ENCODE data around the gene CDC34. TPM values are rescaled to one million over a fixed set of nuclear protein-coding genes. Genes with fewer than 3 reads are reported as not detected.
A peak's percentile ranks its signal among the peaks of the same experiment; 100 is the strongest.

CDC34 gene
- total RNA-seq, 1 experiment from 2014 or later = 113 TPM

GRCh38 chr19:507286-508203, 24.0 kb upstream of the CDC34 start, which contains the start of gene TPGS1:
Gene TPGS1, plus strand, starts transcription at chr19:507497. Its CDS starts 10 bp downstream, at chr19:507507.
- ChIA-PET CTCF (interaction anchor here (1.0 to 1.3 kb wide), 6 partner anchors 12 to 165 kb away, joined by 3 to 16 read pairs (median 10); partner anchors contain the start of genes CDC34 and MADCAM1), POLR2A (ENCODE audit: low non-redundant PET) (no interaction called here)
- Histone ChIP-seq H3K4me1 (ENCODE audit: insufficient read depth, low read length, poor library complexity, severe bottlenecking) (peaks cover 25% of the 10 kb centered on the region), H3K27me3 (replicated peaks; ENCODE audit: insufficient read depth, low read depth, low read length, poor library complexity) (no peaks in the 10 kb centered on the region), H3K4me3 (ENCODE audit: low read depth, low read length, poor library complexity, severe bottlenecking) (peak within 1 kb of the TSS; percentile 82), H3K36me3 (ENCODE audit: insufficient read depth, low read length, poor library complexity, severe bottlenecking) (no peaks in the 10 kb centered on the region), H3K27ac (ENCODE audit: low read depth, low read length, poor library complexity, severe bottlenecking) (peak within 1 kb of the TSS; percentile 96), H3K9me3 (ENCODE audit: low read depth, low read length, poor library complexity, severe bottlenecking) (no peaks in the 10 kb centered on the region)
- intact Hi-C loops (cut with micrococcal nuclease; ENCODE audit: unreplicated experiment) = no loop called here
- TF ChIP-seq EZH2 (IDR thresholded peaks at IDR 0.05; ENCODE audit: borderline replicate concordance, low read depth, low read length, poor library complexity, severe bottlenecking) (no peak), CTCF (conservative IDR thresholded peaks at IDR 0.05; ENCODE audit: low read depth, low read length) (no peak)
- DNase-seq (ENCODE audit: low spot score) = peak; percentile 100
- BruUV-seq (replicated peaks) = no TSS peak

- peak overlapping the region; percentile 82 for H3K4me3 ChIP-seq (ENCODE audit: low read depth, low read length, poor library complexity, severe bottlenecking)
- TSS peak; percentile 37 for BruUV-seq (replicated peaks)
- POLR2A ChIA-PET (ENCODE audit: low non-redundant PET) = no interaction called here
- no peak for DNase-seq (ENCODE audit: low spot score)
- H3K9me3 ChIP-seq (ENCODE audit: low read depth, low read length, poor library complexity, severe bottlenecking) = no peaks in the 10 kb centered on the region
- no peaks in the 10 kb centered on the region for H3K36me3 ChIP-seq (ENCODE audit: insufficient read depth, low read length, poor library complexity, severe bottlenecking)
- H3K4me1 ChIP-seq (ENCODE audit: insufficient read depth, low read length, poor library complexity, severe bottlenecking) = peaks cover 25% of the 10 kb centered on the region
- no peaks in the 10 kb centered on the region for H3K27me3 ChIP-seq (replicated peaks; ENCODE audit: insufficient read depth, low read depth, low read length, poor library complexity)
- peak overlapping the region; percentile 96 for H3K27ac ChIP-seq (ENCODE audit: low read depth, low read length, poor library complexity, severe bottlenecking)
- CTCF ChIA-PET = no interaction called here
- intact Hi-C loops (cut with micrococcal nuclease; ENCODE audit: unreplicated experiment) = no loop called here
- TF ChIP-seq CTCF (conservative IDR thresholded peaks at IDR 0.05; ENCODE audit: low read depth, low read length) (no peak), EZH2 (IDR thresholded peaks at IDR 0.05; ENCODE audit: borderline replicate concordance, low read depth, low read length, poor library complexity, severe bottlenecking) (no peak)
These were observed 23.1 kb upstream of the CDC34 start for GRCh38 chr19:508204-509150.

- Histone ChIP-seq H3K36me3 (ENCODE audit: insufficient read depth, low read length, poor library complexity, severe bottlenecking) (peaks cover 7% of the 10 kb centered on the region), H3K4me3 (ENCODE audit: low read depth, low read length, poor library complexity, severe bottlenecking) (peak overlapping the region; percentile 29), H3K9me3 (ENCODE audit: low read depth, low read length, poor library complexity, severe bottlenecking) (no peaks in the 10 kb centered on the region), H3K27ac (ENCODE audit: low read depth, low read length, poor library complexity, severe bottlenecking) (peak overlapping the region; percentile 85), H3K4me1 (ENCODE audit: insufficient read depth, low read length, poor library complexity, severe bottlenecking) (peaks cover 25% of the 10 kb centered on the region), H3K27me3 (replicated peaks; ENCODE audit: insufficient read depth, low read depth, low read length, poor library complexity) (no peaks in the 10 kb centered on the region)
- peak; percentile 96 for DNase-seq (ENCODE audit: low spot score)
- intact Hi-C loops (cut with micrococcal nuclease; ENCODE audit: unreplicated experiment) = no loop called here
- CTCF ChIA-PET = interaction anchor here (0.7 to 2.3 kb wide), 10 partner anchors 11 to 243 kb away, joined by 3 to 16 read pairs (median 5); partner anchors contain the start of gene CDC34
- TF ChIP-seq EZH2 (IDR thresholded peaks at IDR 0.05; ENCODE audit: borderline replicate concordance, low read depth, low read length, poor library complexity, severe bottlenecking) (no peak), CTCF (conservative IDR thresholded peaks at IDR 0.05; ENCODE audit: low read depth, low read length) (peak; percentile 100)
- no TSS peak for BruUV-seq (replicated peaks)
- POLR2A ChIA-PET (ENCODE audit: low non-redundant PET) = no interaction called here
These were observed 20.9 kb upstream of the CDC34 start for GRCh38 chr19:510606-511100.

Data from A673 (cell line).